ENCODE measurements around the gene TSPO. TPM values are rescaled to one million over a fixed set of nuclear protein-coding genes. Genes with fewer than 3 reads are reported as not detected.

The TSPO gene
- total and polyA plus RNA-seq, 2 of the 8 experiments (the other 6 are each of a cell fraction or from before 2014, with no cell fraction given), result 19.9 to 51.5 TPM

DNA sequence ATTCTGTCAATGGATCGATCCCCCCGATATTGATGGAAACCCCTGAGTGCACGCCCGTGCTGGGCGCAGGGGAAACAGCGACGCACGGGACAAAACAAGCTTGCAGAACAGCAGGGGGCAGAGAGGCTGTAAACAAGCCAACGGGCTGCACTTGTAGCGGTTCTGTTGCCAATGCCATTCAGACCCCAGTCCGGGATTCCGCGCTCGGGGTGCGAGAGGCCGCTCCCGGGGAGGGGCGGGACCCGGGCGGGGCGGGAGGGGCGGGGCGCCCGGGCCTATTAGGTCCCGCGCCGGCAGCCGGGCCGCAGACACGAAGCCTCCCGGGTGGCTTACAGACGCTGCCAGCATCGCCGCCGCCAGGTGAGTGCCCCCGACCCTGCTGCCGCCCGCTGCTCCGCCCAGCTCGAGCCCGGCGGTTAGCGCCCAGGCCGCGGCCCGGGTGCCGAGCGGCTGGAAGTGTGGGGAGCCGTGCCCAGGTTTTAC, 40.9 kb upstream of the TSPO start, which contains the start of gene BIK (continued):
- TF ChIP-seq KDM4A (IDR thresholded peaks at IDR 0.05; ENCODE audit: low read depth, low read length, severe bottlenecking), result no peak
- TF ChIP-seq RAD21 (IDR thresholded peaks at IDR 0.05 in 1 of 2, conservative IDR thresholded peaks at IDR 0.05 in 1 of 2; ENCODE audit: low read depth in 2 of 2, low read length in 2 of 2), result no peak
- TF ChIP-seq GABPA (IDR thresholded peaks at IDR 0.05; ENCODE audit: borderline replicate concordance, insufficient read depth, low read length), result no peak; the same call in 1 of the 2 replicates
- no peak for TF ChIP-seq SIRT6 (IDR thresholded peaks at IDR 0.05; ENCODE audit: low read length)
- TF ChIP-seq RNF2 (IDR thresholded peaks at IDR 0.05; ENCODE audit: borderline replicate concordance, low read depth, low read length, missing control alignments, poor library complexity, severe bottlenecking), result peak; percentile 42
- TF ChIP-seq BCL11A (IDR thresholded peaks at IDR 0.05; ENCODE audit: low read depth in 2 of 2, low read length in 2 of 2), result no peak
- TF ChIP-seq SAP30 (IDR thresholded peaks at IDR 0.05; ENCODE audit: insufficient read depth, insufficient replicate concordance, low read length), result peak; percentile 87
- TF ChIP-seq TAF7 (optimal IDR thresholded peaks at IDR 0.05; ENCODE audit: borderline replicate concordance, low read depth, low read length), result no peak
- TF ChIP-seq CHD1 (IDR thresholded peaks at IDR 0.05; ENCODE audit: low read depth, low read length), result no peak
- TF ChIP-seq FOSL1 (IDR thresholded peaks at IDR 0.05; ENCODE audit: insufficient read depth, low read depth, low read length), result no peak
- no peak for TF ChIP-seq EGR1 (IDR thresholded peaks at IDR 0.05; ENCODE audit: borderline replicate concordance, low read depth, low read length)
- TF ChIP-seq HDAC6 (IDR thresholded peaks at IDR 0.05; ENCODE audit: low read depth, low read length), result no peak
- no peak for TF ChIP-seq CEBPB (IDR thresholded peaks at IDR 0.05; ENCODE audit: low read depth, low read length)
- TF ChIP-seq CTBP2 (IDR thresholded peaks at IDR 0.05; ENCODE audit: borderline replicate concordance, insufficient read depth, insufficient read length, low read length), result no peak
- TF ChIP-seq GTF2F1 (IDR thresholded peaks at IDR 0.05; ENCODE audit: borderline replicate concordance, low read depth, low read length), result no peak

All from H1 (cell line).